Spinal cord (tissue), 10 donors: ENCODE measurements around the gene BANP. TPM values are rescaled to one million over a fixed set of nuclear protein-coding genes. Genes with fewer than 3 reads are reported as not detected.
"Not testable (repeated sequence)": the region's sequence is repeated elsewhere in the genome, so short reads cannot be mapped to it uniquely, and the experiment has no call there.

Source experiments
- DNase-seq, 6 donors: peaks; one replicate each; pipeline versions ENCODE4 v3.0.0 to v3.0.0-alpha.2; 2013 to 2015; ENCODE audit warnings: low spot score in 6 of 6, low read depth in 4 of 6
- H3K27ac ChIP-seq: one replicate; pipeline ENCODE4 v1.5.1; 2013; ENCODE audit warnings: low read depth, low read length, control low read depth
- H3K27me3 ChIP-seq: one replicate; pipeline ENCODE4 v1.6.1; 2013; ENCODE audit warnings: low read length; ENCODE audit not compliant: control insufficient read depth, insufficient read depth
- H3K36me3 ChIP-seq: one replicate; pipeline ENCODE4 v1.6.1; 2013; ENCODE audit warnings: low read length; ENCODE audit not compliant: control insufficient read depth, insufficient read depth
- H3K4me1 ChIP-seq: one replicate; pipeline ENCODE4 v1.6.1; 2013; ENCODE audit warnings: low read length; ENCODE audit not compliant: control insufficient read depth, insufficient read depth
- H3K4me3 ChIP-seq: one replicate; pipeline ENCODE4 v1.5.1; 2013; ENCODE audit warnings: low read depth, low read length, control low read depth
- H3K9me3 ChIP-seq: one replicate; pipeline ENCODE4 v1.6.1; 2013; ENCODE audit warnings: low read length; ENCODE audit not compliant: control insufficient read depth, insufficient read depth
- WGBS: methylation state at CpG from one replicate; pipeline ENCODE4 v1.1.5; 2013; ENCODE audit warnings: missing lambda C conversion rate; ENCODE audit not compliant: insufficient coverage; 5-methylcytosine and 5-hydroxymethylcytosine counted together
- polyA plus RNA-seq, 2 donors: library from polyadenylated mRNA; unstranded; fragments of 120-200 nt; gene quantifications; one replicate each; pipeline ENCODE4 v1.2.1, GENCODE V29; 2013; ENCODE audit not compliant: insufficient read length in 2 of 2
- total RNA-seq, 2 donors: library from RNA; depleted of rRNA in 1 of 2; stranded (reverse); fragments of 120-200 nt in 1 of 2; fragments of >200 nt in 1 of 2; gene quantifications; one replicate each; pipeline versions ENCODE4 v1.2.3 to v1.2.4, GENCODE V29; 2013 to 2014
- donor health status: healthy.

Gene BANP
- total and polyA plus RNA-seq, 4 donors: 17.2 to 27.0 (median 20.7) TPM

- 89% methylated on average over 20 of the region's 20 CpGs for WGBS
Measured at GRCh38 chr16:88117476-88117868, 166.2 kb downstream of the BANP start.

DNA sequence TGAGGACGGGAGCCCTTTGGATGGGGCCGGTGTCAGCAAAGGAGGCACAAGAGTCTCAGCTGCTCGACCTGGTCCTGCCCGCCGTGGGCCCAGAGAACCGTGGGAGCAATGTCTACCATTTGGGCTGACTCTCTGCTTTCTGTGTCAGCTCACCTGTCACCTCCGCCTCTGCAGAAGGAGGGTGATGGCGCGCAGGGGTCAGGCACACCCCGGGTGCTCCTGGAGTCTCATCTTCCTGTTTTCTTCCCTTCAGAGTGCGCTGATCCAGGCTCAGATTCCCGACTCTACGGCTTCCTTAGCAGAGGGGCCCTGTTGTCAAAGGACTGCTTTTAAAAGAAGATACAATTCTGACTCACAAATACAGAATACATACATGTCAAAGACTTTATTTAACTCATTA lies 167.1 kb downstream of the BANP start:
- Histone ChIP-seq H3K36me3 (no peaks in the 10 kb centered on the region), H3K27me3 (no peaks in the 10 kb centered on the region), H3K27ac (no peak overlapping the region), H3K4me3 (no peak overlapping the region), H3K4me1 (peaks cover 14% of the 10 kb centered on the region), H3K9me3 (no peaks in the 10 kb centered on the region)
- WGBS: 58% methylated on average over 8 of the region's 13 CpGs
- no peak for DNase-seq

More at GRCh38 chr16:88117476-88117868, 166.2 kb downstream of the BANP start:
- Histone ChIP-seq H3K27ac (no peak overlapping the region), H3K9me3 (no peaks in the 10 kb centered on the region), H3K27me3 (no peaks in the 10 kb centered on the region), H3K4me1 (peaks cover 14% of the 10 kb centered on the region), H3K4me3 (no peak overlapping the region), H3K36me3 (no peaks in the 10 kb centered on the region)
- DNase-seq: no peak

DNA sequence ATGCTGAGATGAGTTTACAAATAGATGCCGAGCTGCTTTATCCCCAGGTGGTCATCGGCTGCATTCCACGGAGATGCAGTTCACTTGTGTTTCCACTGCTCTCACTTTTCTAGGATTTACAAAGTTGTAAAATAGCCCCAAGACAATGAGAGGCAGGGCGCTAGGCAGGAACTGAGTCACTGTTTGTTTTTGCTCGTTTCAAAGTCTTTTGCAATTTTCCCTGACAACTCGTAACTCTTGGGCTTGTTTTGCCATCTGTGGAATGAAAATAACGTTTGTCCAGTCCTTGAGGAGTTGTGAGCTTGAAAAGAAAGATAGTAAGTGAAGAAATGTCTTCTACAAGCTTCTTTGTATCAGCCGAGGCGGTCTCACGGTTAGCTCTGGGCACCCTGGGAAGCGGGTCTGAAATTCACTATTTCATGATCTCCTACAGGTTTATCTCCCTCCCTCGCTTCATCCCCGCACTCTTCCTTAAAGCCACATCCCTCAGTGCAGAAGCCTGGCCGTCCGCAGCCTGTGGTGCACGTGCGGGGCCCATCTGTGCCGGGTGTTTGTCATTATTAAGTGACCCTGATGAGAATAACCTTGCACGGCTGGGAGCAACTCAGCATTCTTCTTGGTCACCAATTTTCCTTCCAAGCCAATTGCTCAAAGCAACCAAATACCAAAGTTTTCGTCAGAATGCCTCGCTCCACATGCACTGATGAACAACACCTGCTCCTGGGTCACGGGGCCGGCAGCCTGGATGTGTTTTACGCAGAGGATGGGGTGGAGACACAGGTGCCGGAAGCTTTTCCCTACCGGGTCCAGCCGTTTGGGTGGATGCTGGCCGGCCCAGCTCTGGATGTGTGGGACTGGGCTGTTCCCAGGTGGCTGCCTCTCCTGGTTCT lies 167.9 kb downstream of the BANP start:
- DNase-seq: peak in 2 of 6 donors; percentile 17 to 18
- WGBS: 26% methylated on average over 20 of the region's 28 CpGs
- not testable (repeated sequence) for H3K9me3 ChIP-seq, H3K4me3 ChIP-seq, H3K27me3 ChIP-seq, H3K36me3 ChIP-seq
- Histone ChIP-seq H3K27ac (peak overlapping the region; percentile 11), H3K4me1 (peaks cover 14% of the 10 kb centered on the region)

- WGBS: 91% methylated on average over 48 of the region's 49 CpGs
- not testable (repeated sequence) for H3K9me3 ChIP-seq, DNase-seq, H3K4me3 ChIP-seq, H3K27me3 ChIP-seq, H3K36me3 ChIP-seq, H3K27ac ChIP-seq
- peaks cover 14% of the 10 kb centered on the region for H3K4me1 ChIP-seq
Measured at GRCh38 chr16:88119881-88120751, 168.9 kb downstream of the BANP start.

DNA sequence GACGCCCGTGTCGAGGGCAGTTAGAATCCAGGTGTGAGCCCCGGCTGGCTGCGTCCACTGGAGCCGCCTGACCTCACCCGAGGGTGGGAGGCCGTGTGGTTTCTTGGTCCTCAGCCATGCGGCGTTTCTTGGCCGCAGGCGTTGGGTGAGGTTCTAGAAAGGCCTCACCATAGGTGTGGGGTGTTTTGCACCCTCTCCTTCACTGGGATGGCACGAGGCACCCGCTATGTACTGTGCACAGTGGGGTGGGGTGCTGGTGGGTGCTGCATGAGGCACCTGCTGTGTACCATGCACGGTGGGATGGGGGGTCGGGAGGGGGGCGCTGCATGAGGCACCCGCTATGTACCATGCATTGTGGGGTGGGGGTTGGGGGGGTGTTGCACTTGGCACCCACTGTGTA lies 169.6 kb downstream of the BANP start:
- H3K4me3 ChIP-seq: no peak overlapping the region
- WGBS: 93% methylated on average over 14 of the region's 18 CpGs
- H3K4me1 ChIP-seq: peaks cover 14% of the 10 kb centered on the region
- no peaks in the 10 kb centered on the region for H3K36me3 ChIP-seq
- no peak for DNase-seq
- no peaks in the 10 kb centered on the region for H3K9me3 ChIP-seq
- no peaks in the 10 kb centered on the region for H3K27me3 ChIP-seq
- H3K27ac ChIP-seq: no peak overlapping the region

DNA sequence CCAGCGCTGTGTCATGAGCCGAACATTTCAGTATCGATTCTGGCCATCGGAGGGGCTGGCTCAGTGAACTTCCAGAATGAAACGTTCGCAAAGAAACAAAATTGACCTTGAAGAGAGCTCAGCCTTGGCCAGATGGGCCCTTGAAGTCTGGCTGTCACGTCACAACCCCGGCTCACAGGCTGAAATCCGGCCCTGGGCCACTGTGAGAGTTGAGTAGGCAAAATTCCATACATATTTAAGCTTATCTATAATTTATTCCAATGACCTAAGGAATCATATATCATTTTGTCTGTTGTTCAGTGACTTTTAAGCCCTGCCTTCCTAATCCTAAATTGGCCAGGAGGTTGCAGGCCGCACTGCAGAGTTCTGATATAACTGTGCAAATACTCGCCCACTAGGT lies 170.2 kb downstream of the BANP start:
- not testable (repeated sequence) for DNase-seq
- 70% methylated on average over 6 of the region's 11 CpGs for WGBS
- peaks cover 14% of the 10 kb centered on the region for H3K4me1 ChIP-seq

GRCh38 chr16:88121886-88122580 lies 170.8 kb downstream of the BANP start:
- H3K4me3 ChIP-seq: no peak overlapping the region
- no peak for DNase-seq
- no peaks in the 10 kb centered on the region for H3K27me3 ChIP-seq
- no peak overlapping the region for H3K27ac ChIP-seq
- H3K36me3 ChIP-seq: no peaks in the 10 kb centered on the region
- WGBS: 96% methylated on average over 42 of the region's 42 CpGs
- no peaks in the 10 kb centered on the region for H3K9me3 ChIP-seq
- H3K4me1 ChIP-seq: peaks cover 14% of the 10 kb centered on the region

More for the DNA sequence above, 170.2 kb downstream of the BANP start:
- H3K27me3 ChIP-seq, H3K4me3 ChIP-seq, H3K9me3 ChIP-seq, H3K36me3 ChIP-seq, H3K27ac ChIP-seq: not testable (repeated sequence)
